NT2/D1 (cell line): ENCODE data around the gene SLC6A18.

ENCODE experiments used
- DNase-seq: peaks from one replicate; pipeline ENCODE4 v3.0.0-alpha.2; 2011; ENCODE audit warnings: low read depth, low spot score
- H3K27me3 ChIP-seq: 2 replicates; pipeline ENCODE4 v1.6.0; 2011; ENCODE audit warnings: mild to moderate bottlenecking; ENCODE audit not compliant: insufficient read length, insufficient read depth
- H3K36me3 ChIP-seq: 2 replicates; pipeline ENCODE4 v1.6.1; 2011; ENCODE audit warnings: mild to moderate bottlenecking, low read length, mixed read lengths; ENCODE audit not compliant: insufficient read depth, insufficient read length
- H3K4me1 ChIP-seq: 2 replicates; pipeline ENCODE4 v1.5.1; 2011; ENCODE audit not compliant: insufficient read depth, insufficient read length
- H3K4me3 ChIP-seq: 2 replicates; pipeline ENCODE4 v1.5.1; 2011; ENCODE audit warnings: low read depth; ENCODE audit not compliant: insufficient read length
- H3K9ac ChIP-seq: 2 replicates; pipeline ENCODE4 v1.6.0; 2011; ENCODE audit warnings: low read depth; ENCODE audit not compliant: insufficient read length
- H3K9me3 ChIP-seq: 2 replicates; pipeline ENCODE4 v1.5.1; 2011; ENCODE audit warnings: mild to moderate bottlenecking, low read length; ENCODE audit not compliant: insufficient read depth
- SUZ12 ChIP-seq: IDR thresholded peaks from 2 replicates; pipeline ENCODE4 v1.6.1; 2011; ENCODE audit not compliant: insufficient read length, insufficient read depth; ENCODE audit errors: extremely low read depth
- YY1 ChIP-seq: IDR thresholded peaks from 2 replicates; pipeline ENCODE4 v1.6.1; 2011; ENCODE audit not compliant: insufficient read length, insufficient read depth
- ZNF274 ChIP-seq: IDR thresholded peaks from 2 replicates; pipeline ENCODE4 v1.6.1; 2011; ENCODE audit warnings: mild to moderate bottlenecking, low read depth, low read length

SLC6A18 gene

GRCh38 chr5:1293416-1294205 is 68.4 kb downstream of the SLC6A18 start:
- TF ChIP-seq YY1 (no peak), ZNF274 (no peak), SUZ12 (no peak)
- no peak overlapping the region for H3K4me3 ChIP-seq

DNA sequence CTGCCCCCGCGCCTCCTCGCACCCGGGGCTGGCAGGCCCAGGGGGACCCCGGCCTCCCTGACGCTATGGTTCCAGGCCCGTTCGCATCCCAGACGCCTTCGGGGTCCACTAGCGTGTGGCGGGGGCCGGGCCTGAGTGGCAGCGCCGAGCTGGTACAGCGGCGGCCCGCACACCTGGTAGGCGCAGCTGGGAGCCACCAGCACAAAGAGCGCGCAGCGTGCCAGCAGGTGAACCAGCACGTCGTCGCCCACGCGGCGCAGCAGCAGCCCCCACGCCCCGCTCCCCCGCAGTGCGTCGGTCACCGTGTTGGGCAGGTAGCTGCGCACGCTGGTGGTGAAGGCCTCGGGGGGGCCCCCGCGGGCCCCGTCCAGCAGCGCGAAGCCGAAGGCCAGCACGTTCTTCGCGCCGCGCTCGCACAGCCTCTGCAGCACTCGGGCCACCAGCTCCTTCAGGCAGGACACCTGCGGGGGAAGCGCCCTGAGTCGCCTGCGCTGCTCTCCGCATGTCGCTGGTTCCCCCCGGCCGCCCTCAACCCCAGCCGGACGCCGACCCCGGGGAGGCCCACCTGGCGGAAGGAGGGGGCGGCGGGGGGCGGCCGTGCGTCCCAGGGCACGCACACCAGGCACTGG is 69.1 kb downstream of the SLC6A18 start:
- Histone ChIP-seq H3K9ac (peak overlapping the region; percentile 70), H3K27me3 (peaks cover 11% of the 10 kb centered on the region), H3K9me3 (no peaks in the 10 kb centered on the region), H3K36me3 (peaks cover 5% of the 10 kb centered on the region), H3K4me3 (peak overlapping the region; percentile 46), H3K4me1 (peaks cover 3% of the 10 kb centered on the region)
- TF ChIP-seq YY1: no peak
- TF ChIP-seq ZNF274: no peak
- TF ChIP-seq SUZ12: no peak
- DNase-seq: no peak

More at GRCh38 chr5:1293416-1294205, 68.4 kb downstream of the SLC6A18 start:
- H3K4me1 ChIP-seq: peaks cover 3% of the 10 kb centered on the region
- H3K9ac ChIP-seq: peak overlapping the region; percentile 32
- peaks cover 5% of the 10 kb centered on the region for H3K36me3 ChIP-seq
- no peaks in the 10 kb centered on the region for H3K9me3 ChIP-seq
- no peak for DNase-seq
- H3K27me3 ChIP-seq: peaks cover 11% of the 10 kb centered on the region

- no peak for DNase-seq
- peak within 1 kb of the TSS; percentile 70 for H3K9ac ChIP-seq
- H3K4me1 ChIP-seq: peaks cover 3% of the 10 kb centered on the region
- peak within 1 kb of the TSS; percentile 58 for H3K4me3 ChIP-seq
- peaks cover 5% of the 10 kb centered on the region for H3K36me3 ChIP-seq
- H3K27me3 ChIP-seq: peaks cover 11% of the 10 kb centered on the region
- no peaks in the 10 kb centered on the region for H3K9me3 ChIP-seq
- TF ChIP-seq ZNF274: no peak
- no peak for TF ChIP-seq YY1
- TF ChIP-seq SUZ12: no peak
Measured at GRCh38 chr5:1294835-1295649, 69.9 kb downstream of the SLC6A18 start, which contains the start of gene TERT. Gene TERT, minus strand, starts transcription at chr5:1295068. Its CDS starts 79 bp downstream, at chr5:1294989.

DNA sequence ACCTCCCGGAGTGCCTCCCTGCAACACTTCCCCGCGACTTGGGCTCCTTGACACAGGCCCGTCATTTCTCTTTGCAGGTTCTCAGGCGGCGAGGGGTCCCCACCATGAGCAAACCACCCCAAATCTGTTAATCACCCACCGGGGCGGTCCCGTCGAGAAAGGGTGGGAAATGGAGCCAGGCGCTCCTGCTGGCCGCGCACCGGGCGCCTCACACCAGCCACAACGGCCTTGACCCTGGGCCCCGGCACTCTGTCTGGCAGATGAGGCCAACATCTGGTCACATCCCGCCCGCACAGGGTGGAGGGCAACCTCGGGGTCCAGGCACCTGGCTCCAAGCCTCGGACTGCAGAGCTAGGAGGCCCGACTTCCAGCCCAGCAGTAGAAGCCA is 70.5 kb downstream of the SLC6A18 start:
- Histone ChIP-seq H3K4me1 (peaks cover 3% of the 10 kb centered on the region), H3K9me3 (no peaks in the 10 kb centered on the region), H3K4me3 (peak overlapping the region; percentile 58), H3K27me3 (peaks cover 11% of the 10 kb centered on the region), H3K9ac (peak overlapping the region; percentile 67), H3K36me3 (peaks cover 5% of the 10 kb centered on the region)
- no peak for DNase-seq
- TF ChIP-seq SUZ12 (no peak), ZNF274 (no peak), YY1 (no peak)
